ENCODE results near the gene PDZD4.

DNA sequence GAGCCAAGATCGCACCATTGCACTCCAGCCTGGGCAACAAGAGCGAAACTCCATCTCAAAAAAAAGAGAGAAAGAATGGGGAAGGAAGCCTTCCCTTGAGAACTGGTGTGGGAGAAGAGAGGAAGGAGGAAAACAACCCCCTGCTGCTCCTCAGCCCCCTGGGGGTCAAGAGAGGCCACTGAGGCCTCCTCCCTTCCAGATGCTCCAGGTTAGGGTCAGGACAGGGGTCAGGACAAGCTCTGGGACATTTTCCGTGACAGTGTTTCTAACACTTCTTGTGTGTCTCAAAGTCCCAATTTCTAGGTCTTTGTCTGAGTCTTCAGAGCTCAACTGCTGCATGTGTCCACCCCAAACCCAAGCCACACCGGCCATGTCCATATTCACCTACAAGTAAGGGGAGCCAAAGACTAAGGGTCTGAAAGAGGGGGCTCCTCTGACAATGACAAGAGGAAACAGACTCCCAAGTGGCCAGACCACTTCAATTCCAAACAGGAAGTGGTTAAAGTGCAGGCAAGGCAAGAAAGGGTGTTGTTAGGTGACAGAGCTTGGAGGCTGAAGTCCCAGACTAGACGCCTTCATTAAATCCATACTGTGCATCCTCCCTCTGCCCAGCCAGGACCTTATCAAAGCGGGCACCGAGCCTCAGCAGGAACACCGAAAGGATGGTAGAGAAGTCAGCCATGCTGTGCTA, 47.4 kb upstream of the PDZD4 start:
- TF ChIP-seq POLR2AphosphoS5 (IDR thresholded peaks at IDR 0.05; ENCODE audit: low read depth, low read length) (no peak), POLR2A (IDR thresholded peaks at IDR 0.05; ENCODE audit: low read depth, low read length) (no peak), TAF1 (IDR thresholded peaks at IDR 0.05; ENCODE audit: borderline replicate concordance, low read depth, low read length) (no peak)

Measured in GM12892 (cell line).